KMS-11 (cell line): ENCODE measurements around the gene MYZAP.
A peak's percentile ranks its signal among the peaks of the same experiment; 100 is the strongest.

Experiments used
- H2AFZ ChIP-seq: fragments of 200-600 bp; sonication (generic); 2 replicates; pipeline ENCODE4 v1.6.1; 2016; ENCODE audit warnings: antibody characterized with exemption, mixed run types, low read depth
- H3K27ac ChIP-seq: fragments of 200-600 bp; sonication (generic); 2 replicates; pipeline ENCODE4 v1.6.1; 2016; ENCODE audit warnings: mild to moderate bottlenecking, mixed run types
- H3K27me3 ChIP-seq: fragments of 200-600 bp; sonication (generic); 2 replicates; pipeline ENCODE4 v1.6.1; 2017; ENCODE audit warnings: mild to moderate bottlenecking, low read depth, mixed run types, moderate library complexity; ENCODE audit not compliant: insufficient read depth
- H3K36me3 ChIP-seq: fragments of 200-600 bp; sonication (generic); 2 replicates; pipeline ENCODE4 v1.6.1; 2017; ENCODE audit warnings: mild to moderate bottlenecking, mixed run types; ENCODE audit not compliant: insufficient read depth
- H3K4me1 ChIP-seq: fragments of 200-600 bp; sonication (generic); 2 replicates; pipeline ENCODE4 v1.6.1; 2016; ENCODE audit warnings: mild to moderate bottlenecking, low read depth, mixed run types; ENCODE audit not compliant: poor library complexity, severe bottlenecking
- H3K4me2 ChIP-seq: fragments of 200-600 bp; sonication (generic); 2 replicates; pipeline ENCODE4 v1.7.0; 2016; ENCODE audit warnings: mild to moderate bottlenecking, mixed run types
- H3K4me3 ChIP-seq: fragments of 200-600 bp; sonication (generic); IDR thresholded peaks from 2 replicates; pipeline ENCODE4 v1.6.1; 2017; ENCODE audit warnings: low read depth, low read length, mixed read lengths; ENCODE audit not compliant: insufficient read depth
- H3K79me2 ChIP-seq: fragments of 200-600 bp; sonication (generic); 2 replicates; pipeline ENCODE4 v1.6.1; 2016; ENCODE audit warnings: low read depth, mixed run types; ENCODE audit not compliant: insufficient read depth
- H3K9ac ChIP-seq: fragments of 200-600 bp; sonication (generic); 2 replicates; pipeline ENCODE4 v1.6.1; 2016; ENCODE audit warnings: mild to moderate bottlenecking, mixed run types
- H4K20me1 ChIP-seq: fragments of 200-600 bp; sonication (generic); 2 replicates; pipeline ENCODE4 v1.6.1; 2016; ENCODE audit warnings: mild to moderate bottlenecking, mixed run types; ENCODE audit not compliant: insufficient read depth
- CTCF ChIP-seq: fragments of 200-600 bp; sonication (generic); conservative IDR thresholded peaks from 2 replicates; pipeline ENCODE4 v1.6.1; 2017; ENCODE audit warnings: low read depth, mild to moderate bottlenecking, antibody characterized with exemption, low read length, moderate library complexity, mixed read lengths

Gene MYZAP

GRCh38 chr15:57677204-57677603 is 85.5 kb downstream of the MYZAP start:
- Histone ChIP-seq H3K27me3 (no peaks in the 10 kb centered on the region), H3K9ac (no peak overlapping the region), H3K27ac (no peak overlapping the region), H3K4me3 (no peak overlapping the region), H3K4me2 (no peak overlapping the region), H2AFZ (no peak overlapping the region), H4K20me1 (no peaks in the 10 kb centered on the region), H3K36me3 (no peaks in the 10 kb centered on the region), H3K4me1 (peaks cover 13% of the 10 kb centered on the region), H3K79me2 (no peaks in the 10 kb centered on the region)
- TF ChIP-seq CTCF, result no peak

DNA sequence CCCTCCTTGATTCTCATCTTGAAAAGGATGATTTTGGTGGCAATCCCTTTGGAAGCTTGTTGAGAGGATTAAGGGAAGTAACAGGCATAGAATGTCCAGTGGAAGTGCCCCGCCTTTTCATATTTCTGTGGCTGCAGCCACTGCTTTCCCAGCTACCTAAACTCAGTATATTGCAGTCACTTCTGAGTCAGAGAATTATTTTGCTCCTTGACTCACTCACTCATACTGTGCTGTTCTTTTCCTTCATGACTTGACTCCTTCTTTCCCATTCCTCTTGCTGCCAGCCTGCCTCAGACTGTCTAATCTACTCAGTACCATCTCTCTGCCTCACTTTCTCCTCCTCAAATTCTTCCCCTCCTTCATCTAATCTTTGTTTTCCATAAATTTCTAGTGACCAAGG is 88.3 kb downstream of the MYZAP start:
- Histone ChIP-seq H2AFZ (peak overlapping the region; percentile 23), H3K9ac (no peak overlapping the region), H3K4me1 (peaks cover 13% of the 10 kb centered on the region), H3K27ac (no peak overlapping the region), H4K20me1 (no peaks in the 10 kb centered on the region), H3K4me3 (no peak overlapping the region), H3K79me2 (no peaks in the 10 kb centered on the region), H3K27me3 (no peaks in the 10 kb centered on the region), H3K36me3 (no peaks in the 10 kb centered on the region), H3K4me2 (peak overlapping the region; percentile 63; the same call in 1 of the 2 replicates)
- no peak for TF ChIP-seq CTCF

- Histone ChIP-seq H4K20me1 (no peaks in the 10 kb centered on the region), H3K4me3 (no peak overlapping the region), H3K4me2 (peak overlapping the region; percentile 63; the same call in 1 of the 2 replicates), H3K4me1 (peaks cover 13% of the 10 kb centered on the region), H3K27me3 (no peaks in the 10 kb centered on the region), H3K9ac (no peak overlapping the region), H3K79me2 (no peaks in the 10 kb centered on the region), H2AFZ (peak overlapping the region; percentile 23; the same call in 1 of the 2 replicates), H3K27ac (peak overlapping the region; percentile 10; the same call in 1 of the 2 replicates), H3K36me3 (no peaks in the 10 kb centered on the region)
- TF ChIP-seq CTCF, result no peak
Observed at GRCh38 chr15:57681011-57681410, 89.3 kb downstream of the MYZAP start.

DNA sequence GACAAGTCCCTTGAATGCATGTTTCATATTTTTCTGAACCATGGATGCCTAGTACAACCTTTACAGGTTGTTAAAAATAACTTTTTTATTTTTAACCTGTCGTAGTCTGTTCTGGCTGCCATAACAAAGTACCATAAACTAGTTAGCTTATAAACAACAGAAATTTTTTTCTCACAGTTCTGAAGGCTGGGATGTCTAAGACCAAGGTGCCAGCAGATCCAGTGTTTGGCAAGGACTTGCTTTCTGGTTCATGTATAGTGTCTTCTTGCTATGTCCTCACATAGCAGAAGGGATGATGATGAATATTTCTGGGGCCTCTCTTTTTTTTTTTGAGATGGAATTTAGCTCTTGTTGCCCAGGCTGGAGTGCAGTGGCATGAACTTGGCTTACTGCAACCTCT is 91.8 kb downstream of the MYZAP start:
- Histone ChIP-seq H3K27ac (no peak overlapping the region), H3K9ac (no peak overlapping the region), H4K20me1 (no peaks in the 10 kb centered on the region), H3K27me3 (no peaks in the 10 kb centered on the region), H3K4me2 (no peak overlapping the region), H3K4me1 (peaks cover 19% of the 10 kb centered on the region), H3K36me3 (no peaks in the 10 kb centered on the region), H3K79me2 (no peaks in the 10 kb centered on the region), H3K4me3 (no peak overlapping the region), H2AFZ (no peak overlapping the region)
- TF ChIP-seq CTCF, result no peak
